HCT116 (cell line): ENCODE measurements around the gene LPAR5. TPM values are rescaled to one million over a fixed set of nuclear protein-coding genes. Genes with fewer than 3 reads are reported as not detected.

Experiments used
- ATAC-seq: fragments of 200-7000 bp; cut with Tn5 transposase; 2 replicates; pipeline ENCODE4 v1.9.1; 2020; ENCODE audit warnings: mild to moderate bottlenecking, moderate library complexity
- BruUV-seq: library from RNA; stranded (reverse); fragments of 400-500 nt; replicated peaks from 2 replicates; lab custom pipeline; 2021; lab: Mats Ljungman, UMichigan
- CTCF ChIA-PET: fragments of 300-600 bp; sonication (Branson Sonifier 250); formaldehyde crosslinking; loops from one replicate; lab custom pipeline; 2021; ENCODE audit warnings: antibody characterized with exemption; lab: Charles Lee
- POLR2A ChIA-PET: fragments of 300-600, 350-600 bp; sonication (Branson Sonifier 250); formaldehyde crosslinking; loops from one replicate; lab custom pipeline; 2021; ENCODE audit warnings: antibody characterized with exemption; lab: Charles Lee
- RAD21 ChIA-PET, 2 experiments: fragments of 300-600 bp; sonication (Branson Sonifier 250); formaldehyde crosslinking; loops; one replicate each; lab custom pipeline; 2023; ENCODE audit warnings: low total read pairs in 2 of 2; ENCODE audit not compliant: uncharacterized antibody in 2 of 2, unreplicated experiment in 2 of 2, low non-redundant PET in 1 of 2; lab: Charles Lee
- DNase-seq: peaks from one replicate; pipeline ENCODE4 v3.0.0-alpha.2; 2010; ENCODE audit warnings: low read depth, low spot score
- H2AFZ ChIP-seq: fragments of 200-600 bp; shearing (Covaris generic), sonication (generic); 2 replicates; pipeline ENCODE4 v1.6.1; 2017; ENCODE audit warnings: low read depth, mixed run types, mixed read lengths, antibody characterized with exemption, low read length; ENCODE audit not compliant: poor library complexity, severe bottlenecking
- H3K27ac ChIP-seq: 2 replicates; pipeline ENCODE4 v1.5.1; 2012; ENCODE audit warnings: low read depth, low read length
- H3K27me3 ChIP-seq: fragments of 200-600 bp; sonication (generic); 2 replicates; pipeline ENCODE4 v1.6.1; 2016; ENCODE audit warnings: mixed run types, low read length, mixed read lengths; ENCODE audit not compliant: insufficient read depth
- H3K36me3 ChIP-seq, 2 experiments: fragments of 200-500 bp in 1 of 2; fragments of 200-600 bp in 1 of 2; sonication (Bioruptor generic) in 1 of 2; sonication (generic) in 1 of 2; 2 replicates each; pipeline versions ENCODE4 v1.5.1 to v1.6.1; 2014 to 2016; ENCODE audit warnings: low read length in 2 of 2, inconsistent platforms in 1 of 2, mixed read lengths in 1 of 2, mixed run types in 1 of 2; ENCODE audit not compliant: insufficient read depth in 2 of 2, control insufficient read depth in 1 of 2
- H3K4me1 ChIP-seq, 2 experiments: fragments of 200-600 bp in 1 of 2; sonication (generic) in 1 of 2; 2 replicates each; pipeline versions ENCODE4 v1.5.1 to v1.6.1; 2012 to 2017; ENCODE audit warnings: low read length in 2 of 2, inconsistent platforms in 1 of 2, mild to moderate bottlenecking in 1 of 2, mixed read lengths in 1 of 2, mixed run types in 1 of 2, moderate library complexity in 1 of 2; ENCODE audit not compliant: insufficient read depth in 2 of 2, control insufficient read depth in 1 of 2
- H3K4me2 ChIP-seq: fragments of 200-600 bp; sonication (generic); 2 replicates; pipeline ENCODE4 v1.6.1; 2017; ENCODE audit warnings: mixed run types, low read length, mixed read lengths
- H3K4me3 ChIP-seq, 2 experiments: fragments of 200-600 bp in 1 of 2; sonication (generic) in 1 of 2; replicated peaks in 1 of 2; 2 replicates each; pipeline ENCODE4 v1.5.1; 2011 to 2016; ENCODE audit warnings: low read length in 2 of 2, control low read depth in 1 of 2, low read depth in 1 of 2, mild to moderate bottlenecking in 1 of 2, mixed read lengths in 1 of 2, mixed run types in 1 of 2
- H3K79me2 ChIP-seq: fragments of 200-600 bp; sonication (generic); 2 replicates; pipeline ENCODE4 v1.6.1; 2017; ENCODE audit warnings: mild to moderate bottlenecking, mixed run types, low read length, moderate library complexity, mixed read lengths; ENCODE audit not compliant: insufficient read depth
- H3K9ac ChIP-seq: fragments of 200-600 bp; sonication (generic); 2 replicates; pipeline ENCODE4 v1.6.1; 2016; ENCODE audit warnings: low read length, mixed read lengths
- H3K9me2 ChIP-seq: fragments of 200-600 bp; sonication (generic), shearing (Covaris generic); 2 replicates; pipeline ENCODE4 v1.6.1; 2017; ENCODE audit warnings: mixed run types, mild to moderate bottlenecking, moderate library complexity; ENCODE audit not compliant: insufficient read depth
- H3K9me3 ChIP-seq, 2 experiments: fragments of 200-500 bp in 1 of 2; fragments of 200-600 bp in 1 of 2; sonication (Bioruptor generic) in 1 of 2; sonication (generic) in 1 of 2; 2 replicates each; pipeline ENCODE4 v1.6.1; 2014 to 2017; ENCODE audit warnings: low read length in 2 of 2, mixed read lengths in 2 of 2, inconsistent platforms in 1 of 2, low read depth in 1 of 2, mild to moderate bottlenecking in 1 of 2, mixed run types in 1 of 2, moderate library complexity in 1 of 2; ENCODE audit not compliant: control insufficient read depth in 1 of 2, insufficient read depth in 1 of 2
- H4K20me1 ChIP-seq: fragments of 200-600 bp; sonication (generic), shearing (Covaris generic); 2 replicates; pipeline ENCODE4 v1.6.1; 2017; ENCODE audit warnings: mixed run types, mild to moderate bottlenecking, moderate library complexity; ENCODE audit not compliant: insufficient read depth
- JUND ChIP-seq: IDR thresholded peaks from 2 replicates; pipeline ENCODE4 v1.6.1; 2012
- POLR2AphosphoS5 ChIP-seq: IDR thresholded peaks from 2 replicates; pipeline ENCODE4 v1.6.1; 2011; ENCODE audit warnings: mild to moderate bottlenecking, low read depth, low read length, moderate library complexity
- SIN3A ChIP-seq: IDR thresholded peaks from 2 replicates; pipeline ENCODE4 v1.6.1; 2012; ENCODE audit warnings: low read depth
- SP1 ChIP-seq: IDR thresholded peaks from 2 replicates; pipeline ENCODE4 v1.6.1; 2012; ENCODE audit warnings: low read depth
- SRF ChIP-seq: IDR thresholded peaks from 2 replicates; pipeline ENCODE4 v1.6.1; 2012; ENCODE audit warnings: low read depth
- TCF7L2 ChIP-seq: IDR thresholded peaks from 2 replicates; pipeline ENCODE4 v1.7.0; 2011; ENCODE audit warnings: borderline replicate concordance, inconsistent platforms; ENCODE audit not compliant: insufficient read depth, insufficient read length; ENCODE audit errors: extremely low read depth
- YY1 ChIP-seq: IDR thresholded peaks from 2 replicates; pipeline ENCODE4 v1.6.1; 2011; ENCODE audit warnings: low read length, low read depth, moderate library complexity, mild to moderate bottlenecking; ENCODE audit not compliant: insufficient replicate concordance; ENCODE audit errors: extremely low read depth
- ZFX ChIP-seq: fragments of 450-650 bp; IDR thresholded peaks from 2 replicates; pipeline ENCODE4 v1.6.1; 2017
- intact Hi-C: fragments of 100-400 bp; cut with micrococcal nuclease; formaldehyde crosslinking; loops from 2 replicates; pipeline ENCODE4 v1.10.0; 2022
- total RNA-seq: library from RNA; stranded (reverse); gene quantifications from one replicate; pipeline ENCODE4 v1.2.1, GENCODE V29; 2021; ENCODE audit not compliant: unreplicated experiment
- TF ChIP-seq, protein P1 (sequence below): IDR thresholded peaks from 2 replicates; pipeline ENCODE4 v1.6.1; 2011; ENCODE audit warnings: mild to moderate bottlenecking, low read length, moderate library complexity; ENCODE audit not compliant: insufficient replicate concordance; ENCODE audit errors: extremely low read depth
- TF ChIP-seq, protein P2 (sequence below): IDR thresholded peaks from 2 replicates; pipeline ENCODE4 v1.6.1; 2012
- TF ChIP-seq, protein P3 (sequence below): IDR thresholded peaks from 2 replicates; pipeline ENCODE4 v1.6.1; 2012; ENCODE audit warnings: low read depth
- TF ChIP-seq, protein P4 (sequence below), 3 experiments: fragments of 200-600 bp in 1 of 3; sonication (generic) in 1 of 3; IDR thresholded peaks in 2 of 3; conservative IDR thresholded peaks in 1 of 3; 2 replicates each; pipeline ENCODE4 v1.5.1; 2012 to 2017; ENCODE audit warnings: low read depth in 2 of 3, low read length in 2 of 3, antibody characterized with exemption in 1 of 3, borderline replicate concordance in 1 of 3, control low read depth in 1 of 3, mild to moderate bottlenecking in 1 of 3, mixed read lengths in 1 of 3, mixed run types in 1 of 3, moderate library complexity in 1 of 3; ENCODE audit not compliant: insufficient read depth in 1 of 3

The LPAR5 gene
- total RNA-seq, 1 experiment from 2014 or later, result 5.2 TPM

DNA sequence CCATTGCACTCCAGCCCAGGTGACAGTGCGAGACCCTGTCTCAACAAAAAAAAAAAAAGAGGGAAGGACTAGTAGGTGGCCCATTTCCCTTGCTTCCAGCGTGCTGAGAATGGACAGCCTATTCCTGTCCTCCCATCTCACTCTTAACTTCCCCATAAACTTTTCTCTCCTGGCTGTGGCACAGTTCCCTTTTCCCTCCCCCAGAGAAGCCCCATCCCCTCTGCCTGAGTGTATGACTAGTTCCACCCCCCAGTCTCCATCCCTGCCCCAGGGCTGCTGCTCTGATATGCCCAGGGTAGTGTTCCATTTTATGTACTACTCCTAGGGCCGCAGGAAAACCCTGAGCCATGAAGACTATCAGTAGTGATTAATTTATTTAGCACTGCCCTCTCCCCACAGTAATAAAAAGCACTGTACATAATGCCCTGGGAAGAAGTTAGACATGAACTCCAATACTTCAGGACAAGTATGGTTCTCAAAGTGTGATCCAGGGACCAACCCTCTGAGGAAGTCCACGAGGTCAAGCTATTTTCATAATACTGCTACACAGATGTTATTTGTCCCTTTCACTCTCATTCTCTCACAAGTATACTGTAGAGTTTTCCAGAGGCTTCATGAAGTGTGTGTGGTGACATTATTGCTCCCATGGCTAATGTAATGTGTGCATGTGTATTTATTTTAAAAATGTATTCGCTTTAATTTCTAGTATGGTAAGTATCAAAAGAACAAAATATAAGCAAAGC is 17.1 kb downstream of the LPAR5 start (continued):
- TF ChIP-seq, protein P1, sequence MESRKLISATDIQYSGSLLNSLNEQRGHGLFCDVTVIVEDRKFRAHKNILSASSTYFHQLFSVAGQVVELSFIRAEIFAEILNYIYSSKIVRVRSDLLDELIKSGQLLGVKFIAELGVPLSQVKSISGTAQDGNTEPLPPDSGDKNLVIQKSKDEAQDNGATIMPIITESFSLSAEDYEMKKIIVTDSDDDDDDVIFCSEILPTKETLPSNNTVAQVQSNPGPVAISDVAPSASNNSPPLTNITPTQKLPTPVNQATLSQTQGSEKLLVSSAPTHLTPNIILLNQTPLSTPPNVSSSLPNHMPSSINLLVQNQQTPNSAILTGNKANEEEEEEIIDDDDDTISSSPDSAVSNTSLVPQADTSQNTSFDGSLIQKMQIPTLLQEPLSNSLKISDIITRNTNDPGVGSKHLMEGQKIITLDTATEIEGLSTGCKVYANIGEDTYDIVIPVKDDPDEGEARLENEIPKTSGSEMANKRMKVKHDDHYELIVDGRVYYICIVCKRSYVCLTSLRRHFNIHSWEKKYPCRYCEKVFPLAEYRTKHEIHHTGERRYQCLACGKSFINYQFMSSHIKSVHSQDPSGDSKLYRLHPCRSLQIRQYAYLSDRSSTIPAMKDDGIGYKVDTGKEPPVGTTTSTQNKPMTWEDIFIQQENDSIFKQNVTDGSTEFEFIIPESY, result no peak
- TF ChIP-seq, all 23 proteins: peak for 0

DNA sequence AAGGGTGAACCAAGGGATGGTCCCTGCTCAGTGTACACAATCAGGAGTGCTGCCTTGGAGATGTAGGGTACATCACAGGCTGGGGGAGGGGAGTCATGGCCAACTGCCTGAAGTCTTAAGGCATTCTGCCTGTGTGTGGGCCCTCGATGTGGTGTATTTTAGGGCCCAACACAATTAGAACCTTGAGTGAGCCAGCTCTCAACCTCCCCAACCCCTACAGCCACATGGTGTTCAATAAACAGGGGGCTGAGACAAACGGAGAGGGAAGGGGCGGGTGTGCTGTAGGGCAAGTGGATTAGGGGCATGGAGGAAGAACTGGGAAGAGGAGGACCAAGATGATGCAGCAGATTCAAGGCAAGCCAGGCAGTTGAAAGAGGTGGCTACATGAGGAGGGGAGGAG is 20.0 kb downstream of the LPAR5 start:
- H3K9me3 ChIP-seq, result no peaks in the 10 kb centered on the region
- H3K79me2 ChIP-seq, result no peaks in the 10 kb centered on the region
- 0 out of 2 replicates have a peak overlapping the region, but pooled peaks have one; percentile 16 for H3K27ac ChIP-seq
- H2AFZ ChIP-seq, result no peak overlapping the region
- CTCF ChIA-PET, result interaction anchor here (1.1 to 3.9 kb wide), 2 partner anchors 20 to 69 kb away, joined by 3 to 14 read pairs; partner anchors contain the start of gene LPAR5
- H4K20me1 ChIP-seq, result no peaks in the 10 kb centered on the region
- no peak overlapping the region for H3K9ac ChIP-seq
- no peak overlapping the region for H3K4me3 ChIP-seq
- RAD21 ChIA-PET, result no interaction called here
- DNase-seq (no peak), ATAC-seq (no peak)
- H3K4me1 ChIP-seq, result peaks cover 35 to 43% of the 10 kb centered on the region in 2 experiments
- H3K9me2 ChIP-seq, result no peaks in the 10 kb centered on the region
- no peaks in the 10 kb centered on the region for H3K36me3 ChIP-seq
- POLR2A ChIA-PET, result interaction anchor here (0.8 to 1.4 kb wide), 3 partner anchors 73 to 108 kb away, joined by 3 read pairs; partner anchors contain the start of genes COPS7A, GAPDH and ZNF384
- H3K4me2 ChIP-seq, result no peak overlapping the region
- BruUV-seq, result no TSS peak
- H3K27me3 ChIP-seq, result no peaks in the 10 kb centered on the region
- intact Hi-C loops, result no loop called here
- TF ChIP-seq SIN3A (no peak), JUND (no peak), ZFX (no peak), SRF (no peak), SP1 (no peak), YY1 (no peak), TCF7L2 (no peak), POLR2AphosphoS5 (no peak)
- TF ChIP-seq, protein P2, sequence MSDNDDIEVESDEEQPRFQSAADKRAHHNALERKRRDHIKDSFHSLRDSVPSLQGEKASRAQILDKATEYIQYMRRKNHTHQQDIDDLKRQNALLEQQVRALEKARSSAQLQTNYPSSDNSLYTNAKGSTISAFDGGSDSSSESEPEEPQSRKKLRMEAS, result no peak
- TF ChIP-seq, protein P1, result no peak
- TF ChIP-seq, protein P3, sequence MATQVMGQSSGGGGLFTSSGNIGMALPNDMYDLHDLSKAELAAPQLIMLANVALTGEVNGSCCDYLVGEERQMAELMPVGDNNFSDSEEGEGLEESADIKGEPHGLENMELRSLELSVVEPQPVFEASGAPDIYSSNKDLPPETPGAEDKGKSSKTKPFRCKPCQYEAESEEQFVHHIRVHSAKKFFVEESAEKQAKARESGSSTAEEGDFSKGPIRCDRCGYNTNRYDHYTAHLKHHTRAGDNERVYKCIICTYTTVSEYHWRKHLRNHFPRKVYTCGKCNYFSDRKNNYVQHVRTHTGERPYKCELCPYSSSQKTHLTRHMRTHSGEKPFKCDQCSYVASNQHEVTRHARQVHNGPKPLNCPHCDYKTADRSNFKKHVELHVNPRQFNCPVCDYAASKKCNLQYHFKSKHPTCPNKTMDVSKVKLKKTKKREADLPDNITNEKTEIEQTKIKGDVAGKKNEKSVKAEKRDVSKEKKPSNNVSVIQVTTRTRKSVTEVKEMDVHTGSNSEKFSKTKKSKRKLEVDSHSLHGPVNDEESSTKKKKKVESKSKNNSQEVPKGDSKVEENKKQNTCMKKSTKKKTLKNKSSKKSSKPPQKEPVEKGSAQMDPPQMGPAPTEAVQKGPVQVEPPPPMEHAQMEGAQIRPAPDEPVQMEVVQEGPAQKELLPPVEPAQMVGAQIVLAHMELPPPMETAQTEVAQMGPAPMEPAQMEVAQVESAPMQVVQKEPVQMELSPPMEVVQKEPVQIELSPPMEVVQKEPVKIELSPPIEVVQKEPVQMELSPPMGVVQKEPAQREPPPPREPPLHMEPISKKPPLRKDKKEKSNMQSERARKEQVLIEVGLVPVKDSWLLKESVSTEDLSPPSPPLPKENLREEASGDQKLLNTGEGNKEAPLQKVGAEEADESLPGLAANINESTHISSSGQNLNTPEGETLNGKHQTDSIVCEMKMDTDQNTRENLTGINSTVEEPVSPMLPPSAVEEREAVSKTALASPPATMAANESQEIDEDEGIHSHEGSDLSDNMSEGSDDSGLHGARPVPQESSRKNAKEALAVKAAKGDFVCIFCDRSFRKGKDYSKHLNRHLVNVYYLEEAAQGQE, result no peak
- TF ChIP-seq, protein P4, sequence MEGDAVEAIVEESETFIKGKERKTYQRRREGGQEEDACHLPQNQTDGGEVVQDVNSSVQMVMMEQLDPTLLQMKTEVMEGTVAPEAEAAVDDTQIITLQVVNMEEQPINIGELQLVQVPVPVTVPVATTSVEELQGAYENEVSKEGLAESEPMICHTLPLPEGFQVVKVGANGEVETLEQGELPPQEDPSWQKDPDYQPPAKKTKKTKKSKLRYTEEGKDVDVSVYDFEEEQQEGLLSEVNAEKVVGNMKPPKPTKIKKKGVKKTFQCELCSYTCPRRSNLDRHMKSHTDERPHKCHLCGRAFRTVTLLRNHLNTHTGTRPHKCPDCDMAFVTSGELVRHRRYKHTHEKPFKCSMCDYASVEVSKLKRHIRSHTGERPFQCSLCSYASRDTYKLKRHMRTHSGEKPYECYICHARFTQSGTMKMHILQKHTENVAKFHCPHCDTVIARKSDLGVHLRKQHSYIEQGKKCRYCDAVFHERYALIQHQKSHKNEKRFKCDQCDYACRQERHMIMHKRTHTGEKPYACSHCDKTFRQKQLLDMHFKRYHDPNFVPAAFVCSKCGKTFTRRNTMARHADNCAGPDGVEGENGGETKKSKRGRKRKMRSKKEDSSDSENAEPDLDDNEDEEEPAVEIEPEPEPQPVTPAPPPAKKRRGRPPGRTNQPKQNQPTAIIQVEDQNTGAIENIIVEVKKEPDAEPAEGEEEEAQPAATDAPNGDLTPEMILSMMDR (IDR thresholded peaks at IDR 0.05 in 2 of 3, conservative IDR thresholded peaks at IDR 0.05 in 1 of 3; ENCODE audit: borderline replicate concordance in 1 of 3, insufficient read depth in 1 of 3, low read depth in 2 of 3, low read length in 2 of 3), result no peak
